HG02588 (cell line): ENCODE data around the gene INPP4A.

Experiments used
- ATAC-seq: cut with Tn5 transposase; IDR thresholded peaks from one replicate; pipeline ENCODE4 v1.9.1; 2021; ENCODE audit warnings: mild to moderate bottlenecking, moderate library complexity; ENCODE audit not compliant: unreplicated experiment

INPP4A gene

GRCh38 chr2:98558852-98559530, 114.3 kb downstream of the INPP4A start:
- no peak for ATAC-seq

- no peak for ATAC-seq
Observed at GRCh38 chr2:98559581-98559980, 114.9 kb downstream of the INPP4A start.

- ATAC-seq = no peak
Observed at GRCh38 chr2:98560256-98560771, 115.7 kb downstream of the INPP4A start.

GRCh38 chr2:98561018-98561417, 116.4 kb downstream of the INPP4A start:
- ATAC-seq = no peak

GRCh38 chr2:98561902-98562695, 117.4 kb downstream of the INPP4A start:
- no peak for ATAC-seq

GRCh38 chr2:98563394-98563793, 118.7 kb downstream of the INPP4A start:
- no peak for ATAC-seq

- no peak for ATAC-seq
Observed at GRCh38 chr2:98564541-98565132, 120.0 kb downstream of the INPP4A start.

- no peak for ATAC-seq
Observed at GRCh38 chr2:98565286-98565860, 120.7 kb downstream of the INPP4A start.

GRCh38 chr2:98565941-98566340, 121.3 kb downstream of the INPP4A start:
- ATAC-seq = no peak

GRCh38 chr2:98568161-98568956, 123.7 kb downstream of the INPP4A start:
- ATAC-seq = no peak

GRCh38 chr2:98569197-98569793, 124.6 kb downstream of the INPP4A start:
- ATAC-seq = no peak

- ATAC-seq = no peak
Observed at GRCh38 chr2:98569915-98570314, 125.3 kb downstream of the INPP4A start.

- ATAC-seq = no peak
Observed at GRCh38 chr2:98570356-98570755, 125.7 kb downstream of the INPP4A start.

GRCh38 chr2:98571121-98571701, 126.6 kb downstream of the INPP4A start:
- no peak for ATAC-seq

GRCh38 chr2:98571796-98572195, 127.1 kb downstream of the INPP4A start:
- ATAC-seq = no peak

- no peak for ATAC-seq
Observed at GRCh38 chr2:98572211-98572610, 127.6 kb downstream of the INPP4A start.

GRCh38 chr2:98572676-98573075, 128.0 kb downstream of the INPP4A start:
- ATAC-seq = no peak

GRCh38 chr2:98573426-98573825, 128.8 kb downstream of the INPP4A start:
- no peak for ATAC-seq

GRCh38 chr2:98576666-98577312, 132.1 kb downstream of the INPP4A start:
- ATAC-seq = no peak
